K562 (cell line): ENCODE measurements around the gene TRIM13.

Experiments
- CREB1 ChIP-seq, 2 experiments: sonication (generic) in 1 of 2; formaldehyde crosslinking in 1 of 2; IDR thresholded peaks; 2 replicates each; pipeline versions ENCODE4 v1.6.1 to v1.8.0; 2012 to 2022; ENCODE audit warnings: inconsistent platforms in 1 of 2, mild to moderate bottlenecking in 1 of 2, missing genetic modification reagents in 1 of 2, moderate library complexity in 1 of 2
- ESRRA ChIP-seq: fragments of 450-650 bp; IDR thresholded peaks from 2 replicates; pipeline ENCODE4 v1.6.1; 2014; ENCODE audit warnings: low read depth, mild to moderate bottlenecking, moderate library complexity, borderline replicate concordance
- NR2C2 ChIP-seq, 2 experiments: fragments of 200-800 bp in 1 of 2; sonication (Bioruptor generic) in 1 of 2; sonication (generic) in 1 of 2; formaldehyde crosslinking in 1 of 2; IDR thresholded peaks; 2 replicates each; pipeline versions ENCODE4 v1.6.1 to v1.8.0; 2016 to 2022; ENCODE audit warnings: mild to moderate bottlenecking in 1 of 2, missing compliant biosample characterization in 1 of 2, missing genetic modification characterization in 1 of 2, missing genetic modification reagents in 1 of 2
- RAD21 ChIP-seq, 2 experiments: fragments of 250-450 bp in 1 of 2; fragments of 450-650 bp in 1 of 2; sonication (Bioruptor Pico) in 1 of 2; formaldehyde crosslinking in 1 of 2; IDR thresholded peaks in 1 of 2; conservative IDR thresholded peaks in 1 of 2; 2 replicates each; pipeline versions ENCODE4 v1.4.0 to v1.8.0; 2020 to 2022; ENCODE audit warnings: mild to moderate bottlenecking in 2 of 2, moderate library complexity in 1 of 2
- ZNF518B ChIP-seq: fragments of 250-450 bp; sonication (Bioruptor Pico); IDR thresholded peaks from 2 replicates; pipeline ENCODE4 v1.5.0; 2021; ENCODE audit warnings: mild to moderate bottlenecking, moderate library complexity
- TF ChIP-seq, protein P1 (sequence below): sonication (generic); formaldehyde crosslinking; IDR thresholded peaks from 2 replicates; pipeline ENCODE4 v1.5.0; 2020; ENCODE audit warnings: missing genetic modification reagents

GRCh38 chr13:49975826-49976225 lies 21.0 kb upstream of the TRIM13 start:
- TF ChIP-seq NR2C2 (CRISPR knock-in tag; IDR thresholded peaks at IDR 0.05) (no peak), NR2C2 (tag; IDR thresholded peaks at IDR 0.05) (no peak), ESRRA (no peak), RAD21 (CRISPR knock-in tag; conservative IDR thresholded peaks at IDR 0.05 in 1 of 2, IDR thresholded peaks at IDR 0.05 in 1 of 2) (no peak), CREB1 (IDR thresholded peaks at IDR 0.05) (no peak), CREB1 (CRISPR knock-in tag; IDR thresholded peaks at IDR 0.05) (no peak), ZNF518B (no peak)
- TF ChIP-seq, protein P1, sequence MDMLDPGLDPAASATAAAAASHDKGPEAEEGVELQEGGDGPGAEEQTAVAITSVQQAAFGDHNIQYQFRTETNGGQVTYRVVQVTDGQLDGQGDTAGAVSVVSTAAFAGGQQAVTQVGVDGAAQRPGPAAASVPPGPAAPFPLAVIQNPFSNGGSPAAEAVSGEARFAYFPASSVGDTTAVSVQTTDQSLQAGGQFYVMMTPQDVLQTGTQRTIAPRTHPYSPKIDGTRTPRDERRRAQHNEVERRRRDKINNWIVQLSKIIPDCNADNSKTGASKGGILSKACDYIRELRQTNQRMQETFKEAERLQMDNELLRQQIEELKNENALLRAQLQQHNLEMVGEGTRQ (CRISPR knock-in tag): no peak
